Measurements from ENCODE around the gene GPR176.

The GPR176 gene

DNA sequence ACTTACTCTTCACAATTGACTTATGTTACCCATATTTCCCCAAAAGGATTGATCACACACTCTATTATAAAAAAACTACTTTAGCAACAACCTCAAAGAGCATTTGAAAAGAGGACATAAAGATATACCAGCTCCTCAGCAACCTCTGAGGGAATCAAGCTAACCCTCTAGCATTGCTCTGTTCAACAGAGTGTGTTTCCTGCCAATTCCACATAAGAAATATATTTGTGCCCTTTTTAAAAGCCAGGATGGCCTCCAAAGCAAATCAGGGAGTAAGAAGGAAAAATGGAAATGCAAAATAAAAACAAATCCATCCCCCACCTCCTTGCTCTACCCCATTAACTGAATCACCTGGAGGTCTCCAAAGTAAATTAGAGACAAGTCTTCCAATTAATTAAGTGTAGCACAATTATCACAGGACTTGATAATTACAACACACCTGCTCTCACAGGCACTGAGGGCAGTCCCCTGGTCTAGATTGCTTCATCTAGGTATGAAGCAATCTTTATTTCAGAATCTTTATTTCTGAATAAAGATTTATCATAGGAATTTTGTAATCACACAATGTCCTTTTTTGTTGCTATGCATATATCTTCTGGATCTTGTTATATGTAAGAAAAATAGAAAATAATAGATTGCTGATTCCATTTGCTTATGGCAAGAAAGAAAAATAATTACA is 34.8 kb downstream of the GPR176 start:
- H3K4me1 ChIP-seq, result peaks cover 57% of the 10 kb centered on the region
- peak overlapping the region; percentile 50 for H3K4me2 ChIP-seq
- TF ChIP-seq Cebpa-rat (IDR thresholded peaks at IDR 0.05), result no peak
- no peaks in the 10 kb centered on the region for H3K27me3 ChIP-seq
- peaks cover 38% of the 10 kb centered on the region for H3K36me3 ChIP-seq
- no peaks in the 10 kb centered on the region for H3K9me3 ChIP-seq
- H4K20me1 ChIP-seq, result peaks cover 97% of the 10 kb centered on the region
- peak overlapping the region; percentile 10; the same call in 1 of the 2 replicates for H3K27ac ChIP-seq
- no peak overlapping the region for H3K4me3 ChIP-seq
- H3K9ac ChIP-seq, result peak overlapping the region; percentile 12; the same call in 1 of the 2 replicates

- no peaks in the 10 kb centered on the region for H3K27me3 ChIP-seq
- peaks cover 8% of the 10 kb centered on the region; the same call in 1 of the 2 replicates for H3K9me3 ChIP-seq
- H3K4me3 ChIP-seq, result no peak overlapping the region
- TF ChIP-seq Cebpa-rat (IDR thresholded peaks at IDR 0.05), result no peak
- H3K27ac ChIP-seq, result peak overlapping the region; percentile 10; the same call in 1 of the 2 replicates
- H4K20me1 ChIP-seq, result peaks cover 97% of the 10 kb centered on the region
- no peak overlapping the region for H3K9ac ChIP-seq
- peaks cover 44% of the 10 kb centered on the region for H3K36me3 ChIP-seq
- peak overlapping the region; percentile 50 for H3K4me2 ChIP-seq
- H3K4me1 ChIP-seq, result peaks cover 57% of the 10 kb centered on the region
Observed at GRCh38 chr15:39884351-39884750, 35.7 kb downstream of the GPR176 start.

DNA sequence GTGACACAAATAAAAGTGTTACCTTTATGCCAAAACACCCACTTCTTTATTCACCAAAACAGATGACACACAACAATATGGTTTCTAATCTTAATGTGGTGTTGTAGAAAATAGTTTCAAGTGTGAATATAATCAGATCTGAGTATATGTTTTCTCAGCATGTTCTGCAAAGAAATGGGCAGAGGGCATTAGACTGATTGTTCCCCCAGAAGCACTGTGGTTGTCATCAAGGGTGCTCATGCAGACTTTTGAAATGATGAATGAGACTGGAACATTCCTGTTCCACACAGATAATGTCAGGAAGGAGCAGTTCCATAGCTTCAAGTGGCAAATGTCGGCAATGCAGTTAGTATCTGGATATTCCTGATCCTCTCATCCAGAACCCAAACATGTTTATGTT is 37.5 kb downstream of the GPR176 start:
- TF ChIP-seq Cebpa-rat (IDR thresholded peaks at IDR 0.05), result no peak
- no peak overlapping the region for H3K27ac ChIP-seq
- peaks cover 97% of the 10 kb centered on the region for H4K20me1 ChIP-seq
- no peak overlapping the region for H3K4me3 ChIP-seq
- no peaks in the 10 kb centered on the region for H3K27me3 ChIP-seq
- peaks cover 12% of the 10 kb centered on the region; the same call in 1 of the 2 replicates for H3K9me3 ChIP-seq
- H3K4me2 ChIP-seq, result no peak overlapping the region
- H3K9ac ChIP-seq, result no peak overlapping the region
- peaks cover 53% of the 10 kb centered on the region for H3K36me3 ChIP-seq
- H3K4me1 ChIP-seq, result peaks cover 41% of the 10 kb centered on the region

DNA sequence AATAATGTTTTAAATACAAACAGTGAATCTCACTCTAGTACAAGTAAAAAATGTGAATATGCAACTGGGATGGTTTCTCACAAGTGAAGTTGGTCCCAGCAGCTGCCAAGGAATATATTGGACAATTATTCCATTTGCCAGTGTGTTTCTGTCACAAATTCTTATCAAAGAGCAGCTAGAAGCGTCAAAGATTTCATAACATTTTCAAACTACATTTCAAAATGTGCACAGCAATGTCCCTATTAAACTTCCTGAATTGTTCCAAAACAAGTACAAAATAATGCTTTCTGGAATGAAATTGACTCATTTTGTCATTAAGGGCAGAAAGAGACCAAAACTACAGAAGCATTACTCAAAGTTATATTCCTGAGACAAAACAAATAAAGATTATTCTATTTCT is 38.3 kb downstream of the GPR176 start:
- TF ChIP-seq Cebpa-rat (IDR thresholded peaks at IDR 0.05), result no peak
- peaks cover 47% of the 10 kb centered on the region for H3K36me3 ChIP-seq
- no peak overlapping the region for H3K27ac ChIP-seq
- H3K9ac ChIP-seq, result no peak overlapping the region
- no peaks in the 10 kb centered on the region for H3K27me3 ChIP-seq
- no peak overlapping the region for H3K4me2 ChIP-seq
- H3K4me1 ChIP-seq, result peaks cover 33% of the 10 kb centered on the region
- H3K9me3 ChIP-seq, result peaks cover 12% of the 10 kb centered on the region; the same call in 1 of the 2 replicates
- H4K20me1 ChIP-seq, result peaks cover 97% of the 10 kb centered on the region
- H3K4me3 ChIP-seq, result no peak overlapping the region

DNA sequence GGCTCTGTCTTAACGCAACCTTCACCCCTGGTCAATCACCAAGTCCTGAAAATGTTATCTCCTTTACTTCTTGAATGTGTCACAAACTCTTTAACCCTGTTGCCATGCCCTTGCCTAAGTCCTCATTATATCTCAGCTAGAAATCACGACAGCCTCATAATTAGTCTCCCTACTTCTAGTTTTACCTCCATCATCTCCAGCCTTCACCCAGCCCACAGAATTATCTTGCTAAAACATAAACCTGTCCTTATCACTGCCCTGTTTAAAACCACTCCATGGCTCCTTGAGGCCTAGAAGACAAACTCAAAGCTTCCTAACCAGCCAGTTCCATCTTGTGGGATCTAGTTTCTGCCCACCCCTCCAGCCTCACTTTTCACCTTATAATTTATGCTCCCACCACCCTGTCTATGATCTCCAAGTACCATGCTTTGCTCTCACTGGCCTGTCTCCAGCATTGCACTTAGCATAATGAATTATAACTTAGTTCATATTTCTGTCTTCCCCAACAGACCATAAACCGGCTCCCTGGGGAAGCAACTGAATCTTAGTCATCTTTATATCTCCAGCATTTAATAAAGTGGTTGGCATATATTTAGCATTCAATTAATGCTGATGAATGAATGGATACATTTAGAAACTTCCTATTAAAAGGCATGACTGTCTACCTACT is 39.2 kb downstream of the GPR176 start:
- peaks cover 38% of the 10 kb centered on the region for H3K36me3 ChIP-seq
- H3K27me3 ChIP-seq, result no peaks in the 10 kb centered on the region
- H4K20me1 ChIP-seq, result peaks cover 97% of the 10 kb centered on the region
- TF ChIP-seq Cebpa-rat (IDR thresholded peaks at IDR 0.05), result no peak
- peaks cover 12% of the 10 kb centered on the region; the same call in 1 of the 2 replicates for H3K9me3 ChIP-seq
- H3K4me3 ChIP-seq, result no peak overlapping the region
- no peak overlapping the region for H3K9ac ChIP-seq
- H3K4me2 ChIP-seq, result no peak overlapping the region
- no peak overlapping the region for H3K27ac ChIP-seq
- peaks cover 24% of the 10 kb centered on the region for H3K4me1 ChIP-seq

DNA sequence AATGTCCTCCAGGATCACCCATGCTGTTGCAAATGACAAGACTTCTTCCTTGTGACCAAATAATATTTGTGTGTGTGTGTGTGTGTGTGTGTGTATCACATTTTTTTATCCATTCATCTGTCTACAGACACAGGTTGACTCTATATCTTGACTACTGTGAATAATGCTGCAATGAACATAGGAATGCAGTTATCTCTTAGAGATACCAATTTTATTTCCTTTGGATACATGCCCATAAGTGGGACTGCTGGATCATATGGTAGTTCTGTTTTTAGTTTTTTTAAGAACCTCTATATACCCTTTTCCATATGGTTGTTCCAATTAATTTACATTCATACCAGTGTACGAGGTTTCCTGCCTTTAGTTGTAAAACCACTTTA is 41.7 kb downstream of the GPR176 start:
- Histone ChIP-seq H3K36me3 (peaks cover 43% of the 10 kb centered on the region), H3K4me3 (no peak overlapping the region), H3K9me3 (peaks cover 12% of the 10 kb centered on the region; the same call in 1 of the 2 replicates), H3K27ac (no peak overlapping the region), H3K27me3 (no peaks in the 10 kb centered on the region), H4K20me1 (peaks cover 97% of the 10 kb centered on the region), H3K4me1 (0 out of 2 replicates have a peak, but pooled peaks cover 5% of the 10 kb centered on the region), H3K4me2 (no peak overlapping the region), H3K9ac (no peak overlapping the region)
- no peak for TF ChIP-seq Cebpa-rat (IDR thresholded peaks at IDR 0.05)

DNA sequence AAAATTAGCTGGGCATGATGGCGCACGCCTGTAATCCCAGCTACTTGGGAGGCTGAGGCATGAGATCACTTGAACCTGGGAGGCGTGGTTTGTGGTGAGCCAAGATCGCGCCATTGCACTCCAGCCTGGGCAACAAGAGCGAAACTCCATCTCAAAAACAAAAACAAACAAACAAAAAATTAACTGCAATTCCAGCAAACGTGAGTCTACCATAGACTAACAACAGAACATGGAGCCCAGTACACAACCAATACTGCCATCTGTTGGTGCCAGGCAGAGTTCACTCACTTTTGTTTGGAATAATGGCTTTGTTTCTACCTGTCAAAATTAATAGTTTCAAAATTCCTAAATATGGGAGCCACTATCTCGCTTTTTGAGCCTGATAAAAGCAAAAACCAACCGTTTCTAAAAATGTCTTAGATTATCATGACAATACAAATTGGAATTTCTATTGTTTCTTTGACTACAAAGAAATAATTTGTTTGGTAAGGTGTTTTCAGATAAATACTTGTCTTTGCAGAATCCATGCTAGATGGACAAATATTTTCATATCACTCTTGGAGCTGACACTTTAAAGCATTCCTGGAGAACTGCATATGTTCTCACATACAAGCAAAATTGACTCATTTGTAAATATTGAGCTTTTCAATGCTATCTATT is 45.0 kb downstream of the GPR176 start:
- no peak for TF ChIP-seq Cebpa-rat (IDR thresholded peaks at IDR 0.05)
- Histone ChIP-seq H3K27me3 (no peaks in the 10 kb centered on the region), H3K4me3 (no peak overlapping the region), H4K20me1 (peaks cover 100% of the 10 kb centered on the region), H3K9ac (no peak overlapping the region), H3K36me3 (peaks cover 49% of the 10 kb centered on the region), H3K4me2 (no peak overlapping the region), H3K4me1 (peaks cover 3% of the 10 kb centered on the region), H3K9me3 (peaks cover 11% of the 10 kb centered on the region; the same call in 1 of the 2 replicates), H3K27ac (no peak overlapping the region)

GRCh38 chr15:39873978-39874377 is 46.1 kb downstream of the GPR176 start:
- H3K36me3 ChIP-seq, result peaks cover 42% of the 10 kb centered on the region
- no peaks in the 10 kb centered on the region for H3K27me3 ChIP-seq
- H4K20me1 ChIP-seq, result peaks cover 100% of the 10 kb centered on the region
- H3K9ac ChIP-seq, result no peak overlapping the region
- TF ChIP-seq Cebpa-rat (IDR thresholded peaks at IDR 0.05), result no peak
- H3K27ac ChIP-seq, result no peak overlapping the region
- H3K4me2 ChIP-seq, result no peak overlapping the region
- H3K4me3 ChIP-seq, result no peak overlapping the region
- H3K4me1 ChIP-seq, result peaks cover 14% of the 10 kb centered on the region
- peaks cover under 1% of the 10 kb centered on the region; the same call in 1 of the 2 replicates for H3K9me3 ChIP-seq

DNA sequence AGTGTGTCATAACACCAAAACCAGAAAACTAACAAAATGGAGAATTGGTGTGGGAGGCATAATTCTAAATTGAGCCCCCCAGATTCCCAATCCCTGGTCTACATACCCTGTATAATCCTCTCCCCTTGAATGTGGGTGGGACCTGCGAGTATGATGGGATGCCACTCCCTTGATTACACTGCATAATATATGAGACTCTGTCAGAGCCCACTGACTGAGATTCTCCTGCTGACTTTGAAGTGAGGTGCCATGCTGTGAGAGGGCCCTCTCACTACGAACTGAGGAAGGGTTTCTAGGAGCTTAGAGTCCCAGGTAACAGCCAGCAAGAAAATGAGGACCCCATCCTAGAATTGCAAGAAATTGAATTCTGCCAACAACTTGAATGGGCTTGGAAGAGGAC is 49.5 kb downstream of the GPR176 start:
- Histone ChIP-seq H3K27me3 (no peaks in the 10 kb centered on the region), H3K36me3 (peaks cover 59% of the 10 kb centered on the region), H4K20me1 (peaks cover 97% of the 10 kb centered on the region), H3K9ac (no peak overlapping the region), H3K4me1 (peaks cover 35% of the 10 kb centered on the region), H3K9me3 (peaks cover 7% of the 10 kb centered on the region), H3K27ac (no peak overlapping the region), H3K4me2 (peak overlapping the region; percentile 38; the same call in 1 of the 2 replicates), H3K4me3 (no peak overlapping the region)
- no peak for TF ChIP-seq Cebpa-rat (IDR thresholded peaks at IDR 0.05)
